Purkinje cell (primary cell): Measurements from ENCODE around the gene ARF1. TPM values are rescaled to one million over a fixed set of nuclear protein-coding genes. Genes with fewer than 3 reads are reported as not detected.

Experiments used
- polyA plus RNA-seq: library from polyadenylated mRNA; unstranded; fragments of >200 nt; fragmentation: Nextera tagmentation; gene quantifications from 2 replicates; pipeline ENCODE4 v1.2.1, GENCODE V29; 2014

Gene ARF1
- 69.6 and 120 TPM in 2 replicates for polyA plus RNA-seq

DNA sequence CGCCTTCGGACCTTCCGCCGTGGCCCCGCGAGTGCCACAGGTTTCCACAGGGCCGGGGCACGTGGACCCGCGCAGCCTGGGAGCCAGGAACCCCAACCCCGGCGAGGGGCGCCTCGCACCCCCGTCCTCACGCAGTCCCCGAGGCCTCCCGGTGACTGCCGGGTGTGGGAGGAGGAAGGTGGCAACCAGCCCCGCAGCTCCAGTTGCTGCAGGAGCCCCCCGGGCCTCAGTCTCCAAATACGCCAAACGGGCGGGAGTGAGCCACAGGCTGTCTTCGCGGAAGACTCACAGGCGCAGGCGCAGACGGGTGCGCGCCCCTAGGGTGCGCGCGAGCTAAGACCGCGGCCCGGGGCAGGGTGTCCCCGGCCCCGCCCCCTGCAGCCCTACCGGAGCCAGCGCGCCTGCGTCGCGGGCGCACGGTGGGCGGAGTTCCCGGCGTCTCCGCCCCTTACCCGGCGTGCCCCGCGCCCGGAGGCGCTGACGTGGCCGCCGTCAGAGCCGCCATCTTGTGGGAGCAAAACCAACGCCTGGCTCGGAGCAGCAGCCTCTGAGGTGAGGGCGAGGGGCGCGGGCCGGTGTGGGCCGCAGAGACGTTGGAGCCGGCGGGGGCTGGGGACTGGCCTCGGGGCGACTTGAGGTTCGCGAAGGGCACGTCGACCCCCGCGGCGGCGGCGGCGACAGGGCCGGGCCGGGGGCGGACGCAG, at the start of gene ARF1:
ARF1 (plus strand) TSS at position 495 of the 704 bp plus-strand sequence. CDS start 14,407 bp downstream, outside the sequence.

DNA sequence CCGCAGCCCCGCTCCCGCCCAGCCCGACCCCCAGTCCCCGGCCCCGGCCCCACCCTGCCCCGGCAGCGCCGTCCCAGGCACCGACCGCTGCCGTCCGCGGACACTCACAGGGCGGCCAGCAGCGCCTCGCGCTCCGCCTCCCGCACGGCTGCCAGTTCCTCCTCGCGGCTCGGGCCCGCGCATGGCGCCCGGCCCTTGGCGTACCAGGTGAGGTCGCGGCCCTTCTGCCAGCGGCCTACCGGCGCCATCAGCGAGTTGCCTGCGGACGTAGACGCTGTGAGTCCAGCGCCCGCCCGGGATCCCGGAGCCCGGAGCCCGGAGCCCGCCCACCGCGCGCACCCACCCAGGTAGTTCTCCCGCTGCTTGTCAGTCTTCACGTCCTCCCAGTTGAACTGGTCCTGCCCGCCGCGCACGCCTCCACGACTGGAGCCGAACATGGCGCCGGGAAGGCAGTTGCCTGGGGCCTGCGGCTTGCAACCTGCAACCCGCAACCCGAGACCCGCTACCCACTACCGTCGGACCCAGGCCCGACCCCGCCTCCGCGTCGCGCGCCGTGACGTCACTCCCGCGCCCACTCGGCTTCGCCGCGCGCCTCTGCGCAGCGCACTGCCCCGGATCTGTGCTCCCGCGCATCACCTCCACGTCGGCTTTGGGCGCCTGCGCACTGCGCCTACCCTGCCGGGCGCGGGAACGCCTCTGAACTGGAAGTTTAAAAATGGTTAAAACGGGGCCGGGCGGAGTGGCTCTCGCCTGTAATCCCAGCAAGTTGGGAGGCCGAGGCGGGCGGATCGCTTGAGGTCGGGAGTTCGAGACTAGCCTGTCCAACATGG, 20.5 kb downstream of the ARF1 start, which contains the start of gene C1orf35:
C1orf35 (minus strand) TSS at position 535 of the 830 bp plus-strand sequence; CDS start at position 437, 98 bp downstream.

DNA sequence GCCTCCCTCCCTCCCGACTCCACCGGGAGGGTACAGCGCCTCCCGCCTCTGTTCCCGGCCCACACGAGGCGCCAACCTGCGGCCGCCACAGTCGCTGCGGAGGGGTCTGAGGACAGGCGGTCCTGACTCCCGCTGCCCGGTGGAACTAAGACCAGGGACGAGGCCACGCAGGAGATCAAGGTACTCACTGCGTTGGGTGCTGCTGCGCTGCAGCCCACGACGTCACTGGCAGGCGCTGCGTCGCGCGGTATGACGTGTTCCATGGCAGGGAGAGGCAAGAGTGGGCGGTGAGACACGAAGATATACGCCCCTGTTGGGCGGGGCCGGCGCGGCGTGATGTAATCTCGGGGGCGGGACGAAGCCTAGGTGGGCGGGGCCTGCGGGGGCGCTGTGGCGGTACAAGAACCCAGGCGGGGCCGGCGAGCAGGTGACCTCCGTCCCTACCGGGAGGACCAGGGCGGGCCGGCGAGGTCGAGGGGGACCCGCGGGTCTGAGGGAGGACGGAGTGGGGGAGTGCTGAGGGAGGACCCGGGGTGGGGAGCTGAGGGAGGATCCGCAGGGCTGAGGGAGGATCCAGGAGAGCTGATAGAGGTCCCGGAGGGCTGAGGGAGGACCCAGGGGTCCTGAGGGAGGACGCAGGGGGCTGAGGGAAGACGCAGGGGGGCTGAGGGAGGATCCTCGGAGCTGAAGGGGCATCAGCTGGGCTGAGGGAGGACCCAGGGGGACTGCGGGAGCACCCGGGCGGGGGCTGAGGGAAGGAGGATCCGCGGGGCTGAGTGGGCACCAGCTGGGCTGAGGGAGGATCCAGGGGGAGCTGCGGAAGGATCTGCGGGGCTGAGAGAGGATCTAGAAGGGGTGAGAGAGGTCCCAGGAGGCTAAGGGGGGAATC, 26.8 kb downstream of the ARF1 start, which contains the start of gene MRPL55:
MRPL55 (minus strand) TSS at position 227 of the 889 bp plus-strand sequence. CDS start 1,039 bp downstream, outside the sequence.

DNA sequence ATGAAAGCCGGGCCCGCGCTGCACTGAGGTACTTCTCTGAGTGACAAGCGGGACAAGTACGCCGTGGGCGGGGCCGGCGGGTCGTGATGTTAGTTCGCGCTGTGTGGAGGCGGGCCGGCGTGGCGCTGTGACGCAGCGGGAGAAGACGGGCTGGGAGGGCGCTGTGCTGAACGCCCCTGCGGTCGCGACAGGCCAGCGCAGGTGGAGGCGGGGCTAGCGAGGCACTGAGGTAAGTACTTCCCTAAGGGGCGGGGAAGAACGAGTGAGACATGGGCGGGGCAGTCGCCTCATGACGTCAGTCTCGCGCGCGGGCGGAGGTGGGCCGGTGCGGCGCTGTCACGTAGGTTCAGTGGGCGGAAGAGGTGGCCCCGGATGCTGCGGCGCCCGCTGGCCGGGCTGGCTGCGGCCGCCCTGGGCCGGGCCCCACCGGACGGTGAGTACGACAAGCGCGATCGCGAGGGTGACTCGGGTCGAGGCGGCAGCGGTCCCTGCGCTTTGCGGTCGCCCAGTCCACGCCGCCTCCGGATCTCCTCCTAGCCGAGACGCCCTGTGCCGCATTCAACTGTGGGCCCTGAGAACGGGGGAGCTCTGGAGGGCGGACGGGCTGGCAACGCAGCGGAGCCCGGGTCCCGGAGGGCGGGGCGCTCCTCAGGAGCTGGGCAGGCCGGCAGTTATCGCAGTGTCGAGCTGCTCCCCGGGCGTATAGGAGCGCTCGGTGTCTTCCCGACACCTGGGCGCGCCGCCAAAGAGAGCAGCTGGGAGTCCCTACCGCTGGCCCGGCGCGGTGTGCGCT, 57.6 kb downstream of the ARF1 start, which contains the start of gene GUK1:
GUK1 (plus strand) TSS at position 349 of the 793 bp plus-strand sequence; CDS start at position 373, 24 bp downstream.

Other genes starting within 250 kb of the ARF1 start
- gene WNT9A, start 134.8 kb upstream of the ARF1 start, polyA plus RNA-seq, result not detected in 2 replicates
- gene WNT3A, start 75.7 kb upstream of the ARF1 start, polyA plus RNA-seq, result not detected in 2 replicates
- gene C1orf35, start 20.6 kb downstream of the ARF1 start, polyA plus RNA-seq, result 6.7 and 9.0 TPM in 2 replicates
- gene MRPL55, start 26.6 kb downstream of the ARF1 start, polyA plus RNA-seq, result 133 and 141 TPM in 2 replicates
- 37.5 and 49.9 TPM in 2 replicates for gene GUK1, start 57.6 kb downstream of the ARF1 start, polyA plus RNA-seq
- 0.17 and 0.28 TPM in 2 replicates for gene GJC2, start 67.2 kb downstream of the ARF1 start, polyA plus RNA-seq
- gene IBA57, start 83.1 kb downstream of the ARF1 start, polyA plus RNA-seq, result 0.28 and 0.52 TPM in 2 replicates
- gene OBSCN, start 125.3 kb downstream of the ARF1 start, polyA plus RNA-seq, result 2.8 and 7.2 TPM in 2 replicates